K562 (cell line): ENCODE measurements around the gene ZNF778. TPM values are rescaled to one million over a fixed set of nuclear protein-coding genes. Genes with fewer than 3 reads are reported as not detected.

ENCODE experiments used
- ATF7 ChIP-seq: fragments of 450-650 bp; IDR thresholded peaks from 2 replicates; pipeline ENCODE4 v1.7.1; 2014; ENCODE audit warnings: mild to moderate bottlenecking, moderate library complexity
- C11orf30 ChIP-seq: fragments of 450-650 bp; IDR thresholded peaks from 2 replicates; pipeline ENCODE4 v1.6.1; 2016; ENCODE audit warnings: low read depth, mild to moderate bottlenecking
- CBFA2T3 ChIP-seq: fragments of 450-650 bp; IDR thresholded peaks from 2 replicates; pipeline ENCODE4 v1.6.1; 2017
- CBX1 ChIP-seq: sonication (generic); IDR thresholded peaks from 2 replicates; pipeline ENCODE4 v1.6.1; 2016; ENCODE audit warnings: antibody characterized with exemption, low read depth, mild to moderate bottlenecking
- JUN ChIP-seq, 2 experiments: sonication (generic) in 1 of 2; formaldehyde crosslinking in 1 of 2; IDR thresholded peaks; 2 replicates each; pipeline versions ENCODE4 v1.6.1 to v1.8.0; 2012 to 2022; ENCODE audit warnings: borderline replicate concordance in 2 of 2, mild to moderate bottlenecking in 2 of 2, improper control_type of control experiment in 1 of 2, low read depth in 1 of 2, low read length in 1 of 2, missing genetic modification reagents in 1 of 2
- KDM4B ChIP-seq, 2 experiments: fragments of 450-650 bp in 1 of 2; sonication (generic) in 1 of 2; IDR thresholded peaks; 2 replicates each; pipeline ENCODE4 v1.6.1; 2016 to 2017; ENCODE audit warnings: borderline replicate concordance in 2 of 2, antibody characterized with exemption in 1 of 2, low read depth in 1 of 2, mild to moderate bottlenecking in 1 of 2
- NFATC3 ChIP-seq: fragments of 450-650 bp; IDR thresholded peaks from 2 replicates; pipeline ENCODE4 v1.6.1; 2017; ENCODE audit warnings: mild to moderate bottlenecking
- PHB2 ChIP-seq: fragments of 450-650 bp; IDR thresholded peaks from 2 replicates; pipeline ENCODE4 v1.6.1; 2017; ENCODE audit warnings: low read depth
- RBM22 ChIP-seq: fragments of 200-400 bp; formaldehyde crosslinking; IDR thresholded peaks from 2 replicates; pipeline ENCODE4 v1.6.1; 2018; ENCODE audit warnings: low read length, low read depth; ENCODE audit not compliant: poor library complexity, severe bottlenecking
- STAG1 ChIP-seq: sonication (generic); formaldehyde crosslinking; IDR thresholded peaks from 2 replicates; pipeline ENCODE4 v1.5.0; 2020; ENCODE audit warnings: missing genetic modification reagents, borderline replicate concordance
- TCF7 ChIP-seq: sonication (generic); IDR thresholded peaks from 2 replicates; pipeline ENCODE4 v1.6.1; 2016; ENCODE audit warnings: antibody characterized with exemption, borderline replicate concordance
- XRCC3 ChIP-seq: fragments of 450-650 bp; IDR thresholded peaks from 2 replicates; pipeline ENCODE4 v1.6.1; 2017; ENCODE audit warnings: mild to moderate bottlenecking, moderate library complexity
- ZBTB7A ChIP-seq: IDR thresholded peaks from 2 replicates; pipeline ENCODE4 v1.6.1; 2011; ENCODE audit warnings: low read depth, mild to moderate bottlenecking, low read length, moderate library complexity, borderline replicate concordance; ENCODE audit not compliant: control insufficient read depth
- ZFX ChIP-seq: sonication (generic); formaldehyde crosslinking; IDR thresholded peaks from 2 replicates; pipeline ENCODE4 v1.8.0; 2022; ENCODE audit warnings: mild to moderate bottlenecking, missing genetic modification reagents, moderate library complexity
- ZNF133 ChIP-seq: fragments of 250-450 bp; sonication (Bioruptor Pico); IDR thresholded peaks from 2 replicates; pipeline ENCODE4 v1.4.0; 2020; ENCODE audit warnings: mild to moderate bottlenecking
- ZNF212 ChIP-seq: fragments of 450-650 bp; formaldehyde crosslinking; IDR thresholded peaks from 2 replicates; pipeline ENCODE4 v1.4.0; 2020; ENCODE audit warnings: mild to moderate bottlenecking
- ZSCAN32 ChIP-seq: fragments of 450-650 bp; formaldehyde crosslinking; IDR thresholded peaks from 2 replicates; pipeline ENCODE4 v1.4.0; 2020; ENCODE audit warnings: mild to moderate bottlenecking, moderate library complexity
- polyA plus RNA-seq, 8 experiments: library from polyadenylated mRNA; depleted of rRNA in 4 of 8; stranded (reverse) in 5 of 8; unstranded in 3 of 8; fragments of >200 nt; fragmentation: Nextera tagmentation in 2 of 8; fragmentation: Illumina TruSeq in 1 of 8; extraction: Ambion mirVana in 2 of 8; extraction: Trizol in 1 of 8; gene quantifications; 2 replicates each; pipeline versions ENCODE4 v1.2.1 to v1.2.3, GENCODE V29; 2011 to 2014; ENCODE audit warnings: inconsistent platforms in 1 of 8, missing spikeins in 1 of 8
- total RNA-seq, 7 experiments: library from RNA; depleted of rRNA in 6 of 7; stranded (reverse); fragments of >200 nt in 6 of 7; fragmentation: Illumina TruSeq in 2 of 7; extraction: Trizol in 2 of 7; gene quantifications; 2 replicates each; pipeline versions ENCODE4 v1.2.1 to v1.2.3, GENCODE V29; 2011 to 2021; ENCODE audit warnings: low replicate concordance in 1 of 7
- TF ChIP-seq, protein P1 (sequence below): fragments of 450-650 bp; formaldehyde crosslinking; IDR thresholded peaks from 2 replicates; pipeline ENCODE4 v1.4.0; 2022; ENCODE audit warnings: missing genetic modification characterization
- TF ChIP-seq, protein P2 (sequence below): sonication (generic); formaldehyde crosslinking; IDR thresholded peaks from 2 replicates; pipeline ENCODE4 v1.8.1; 2023; ENCODE audit warnings: mild to moderate bottlenecking, missing genetic modification reagents
- TF ChIP-seq, protein P3 (sequence below): sonication (generic); formaldehyde crosslinking; IDR thresholded peaks from 2 replicates; pipeline ENCODE4 v1.8.1; 2023; ENCODE audit warnings: missing genetic modification reagents, mild to moderate bottlenecking, borderline replicate concordance

Gene ZNF778
- total and polyA plus RNA-seq, 9 of the 15 experiments (the other 6 are each of a cell fraction or from before 2014, with no cell fraction given), result 0.70 to 60.6 (median 7.5) TPM

DNA sequence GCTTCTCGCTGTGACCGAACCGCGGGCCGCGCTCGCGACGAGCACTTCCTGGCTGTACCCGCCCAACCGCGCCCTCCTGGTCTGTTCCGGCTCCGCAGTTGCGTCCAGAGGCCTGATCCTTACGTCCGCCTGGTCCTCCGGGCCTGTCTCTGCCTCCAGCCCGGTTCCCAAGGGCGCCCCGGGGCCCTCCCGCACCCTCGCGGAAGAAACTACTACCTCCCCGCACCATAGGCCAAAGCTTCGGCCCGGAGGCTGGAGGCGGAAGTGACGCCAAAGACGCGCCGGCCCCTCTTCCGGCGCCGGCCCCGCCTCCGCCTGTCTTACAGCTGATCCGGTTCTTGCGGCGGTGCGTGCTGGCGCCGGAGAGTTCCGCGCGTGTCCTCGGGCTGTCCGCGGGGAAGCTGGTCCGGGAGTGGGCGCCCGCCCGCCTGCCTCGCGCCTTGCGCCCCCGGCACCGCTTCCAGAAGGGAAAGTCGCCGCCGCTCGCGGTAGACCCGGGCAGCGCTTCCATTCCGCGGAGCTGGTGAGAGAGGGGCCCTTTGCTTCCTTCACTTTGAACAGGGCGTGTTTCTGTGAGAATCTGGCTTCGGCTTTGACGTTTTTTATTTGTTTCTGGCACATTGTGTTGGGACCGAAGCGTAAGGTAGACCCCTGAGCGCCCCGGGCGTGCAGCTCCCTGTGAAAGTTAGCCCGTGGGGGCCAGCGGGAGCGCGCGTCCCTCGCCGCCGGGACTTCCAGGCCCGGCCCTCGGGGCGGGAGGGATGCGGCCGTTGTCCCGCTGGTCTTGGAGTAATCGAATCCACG lies at the start of gene ZNF778 (continued):
- TF ChIP-seq JUN (IDR thresholded peaks at IDR 0.05; ENCODE audit: borderline replicate concordance, low read depth, low read length), result no peak
- TF ChIP-seq JUN (CRISPR knock-in tag; IDR thresholded peaks at IDR 0.05; ENCODE audit: borderline replicate concordance), result no peak
- no peak for TF ChIP-seq NFATC3
- TF ChIP-seq ZNF133 (CRISPR knock-in tag), result no peak
- no peak for TF ChIP-seq ZNF212 (CRISPR knock-in tag)
- TF ChIP-seq TCF7, result no peak; the same call in 1 of the 2 replicates
- TF ChIP-seq, protein P1, sequence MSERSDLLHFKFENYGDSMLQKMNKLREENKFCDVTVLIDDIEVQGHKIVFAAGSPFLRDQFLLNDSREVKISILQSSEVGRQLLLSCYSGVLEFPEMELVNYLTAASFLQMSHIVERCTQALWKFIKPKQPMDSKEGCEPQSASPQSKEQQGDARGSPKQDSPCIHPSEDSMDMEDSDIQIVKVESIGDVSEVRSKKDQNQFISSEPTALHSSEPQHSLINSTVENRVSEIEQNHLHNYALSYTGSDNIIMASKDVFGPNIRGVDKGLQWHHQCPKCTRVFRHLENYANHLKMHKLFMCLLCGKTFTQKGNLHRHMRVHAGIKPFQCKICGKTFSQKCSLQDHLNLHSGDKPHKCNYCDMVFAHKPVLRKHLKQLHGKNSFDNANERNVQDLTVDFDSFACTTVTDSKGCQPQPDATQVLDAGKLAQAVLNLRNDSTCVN (CRISPR knock-in tag), result no peak
- TF ChIP-seq CBFA2T3, result no peak
- peak; percentile 41; the same call in 1 of the 2 replicates for TF ChIP-seq ZBTB7A
- TF ChIP-seq STAG1 (CRISPR knock-in tag), result no peak
- peak; percentile 52 for TF ChIP-seq ATF7
- peak; percentile 48 for TF ChIP-seq RBM22
- TF ChIP-seq PHB2, result no peak
- TF ChIP-seq, protein P2, sequence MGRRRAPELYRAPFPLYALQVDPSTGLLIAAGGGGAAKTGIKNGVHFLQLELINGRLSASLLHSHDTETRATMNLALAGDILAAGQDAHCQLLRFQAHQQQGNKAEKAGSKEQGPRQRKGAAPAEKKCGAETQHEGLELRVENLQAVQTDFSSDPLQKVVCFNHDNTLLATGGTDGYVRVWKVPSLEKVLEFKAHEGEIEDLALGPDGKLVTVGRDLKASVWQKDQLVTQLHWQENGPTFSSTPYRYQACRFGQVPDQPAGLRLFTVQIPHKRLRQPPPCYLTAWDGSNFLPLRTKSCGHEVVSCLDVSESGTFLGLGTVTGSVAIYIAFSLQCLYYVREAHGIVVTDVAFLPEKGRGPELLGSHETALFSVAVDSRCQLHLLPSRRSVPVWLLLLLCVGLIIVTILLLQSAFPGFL (CRISPR knock-in tag), result no peak
- no peak for TF ChIP-seq ZSCAN32
- TF ChIP-seq C11orf30, result peak; percentile 97
- TF ChIP-seq ZFX, result peak; percentile 99
- TF ChIP-seq CBX1, result peak; percentile 38; the same call in 1 of the 2 replicates
- TF ChIP-seq XRCC3, result no peak
- TF ChIP-seq, protein P3, sequence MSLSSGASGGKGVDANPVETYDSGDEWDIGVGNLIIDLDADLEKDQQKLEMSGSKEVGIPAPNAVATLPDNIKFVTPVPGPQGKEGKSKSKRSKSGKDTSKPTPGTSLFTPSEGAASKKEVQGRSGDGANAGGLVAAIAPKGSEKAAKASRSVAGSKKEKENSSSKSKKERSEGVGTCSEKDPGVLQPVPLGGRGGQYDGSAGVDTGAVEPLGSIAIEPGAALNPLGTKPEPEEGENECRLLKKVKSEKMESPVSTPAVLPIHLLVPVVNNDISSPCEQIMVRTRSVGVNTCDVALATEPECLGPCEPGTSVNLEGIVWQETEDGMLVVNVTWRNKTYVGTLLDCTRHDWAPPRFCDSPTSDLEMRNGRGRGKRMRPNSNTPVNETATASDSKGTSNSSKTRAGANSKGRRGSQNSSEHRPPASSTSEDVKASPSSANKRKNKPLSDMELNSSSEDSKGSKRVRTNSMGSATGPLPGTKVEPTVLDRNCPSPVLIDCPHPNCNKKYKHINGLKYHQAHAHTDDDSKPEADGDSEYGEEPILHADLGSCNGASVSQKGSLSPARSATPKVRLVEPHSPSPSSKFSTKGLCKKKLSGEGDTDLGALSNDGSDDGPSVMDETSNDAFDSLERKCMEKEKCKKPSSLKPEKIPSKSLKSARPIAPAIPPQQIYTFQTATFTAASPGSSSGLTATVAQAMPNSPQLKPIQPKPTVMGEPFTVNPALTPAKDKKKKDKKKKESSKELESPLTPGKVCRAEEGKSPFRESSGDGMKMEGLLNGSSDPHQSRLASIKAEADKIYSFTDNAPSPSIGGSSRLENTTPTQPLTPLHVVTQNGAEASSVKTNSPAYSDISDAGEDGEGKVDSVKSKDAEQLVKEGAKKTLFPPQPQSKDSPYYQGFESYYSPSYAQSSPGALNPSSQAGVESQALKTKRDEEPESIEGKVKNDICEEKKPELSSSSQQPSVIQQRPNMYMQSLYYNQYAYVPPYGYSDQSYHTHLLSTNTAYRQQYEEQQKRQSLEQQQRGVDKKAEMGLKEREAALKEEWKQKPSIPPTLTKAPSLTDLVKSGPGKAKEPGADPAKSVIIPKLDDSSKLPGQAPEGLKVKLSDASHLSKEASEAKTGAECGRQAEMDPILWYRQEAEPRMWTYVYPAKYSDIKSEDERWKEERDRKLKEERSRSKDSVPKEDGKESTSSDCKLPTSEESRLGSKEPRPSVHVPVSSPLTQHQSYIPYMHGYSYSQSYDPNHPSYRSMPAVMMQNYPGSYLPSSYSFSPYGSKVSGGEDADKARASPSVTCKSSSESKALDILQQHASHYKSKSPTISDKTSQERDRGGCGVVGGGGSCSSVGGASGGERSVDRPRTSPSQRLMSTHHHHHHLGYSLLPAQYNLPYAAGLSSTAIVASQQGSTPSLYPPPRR, result no peak
- peak in 1 of 2 experiments; percentile 84; a peak in 1 of 4 replicates for TF ChIP-seq KDM4B (IDR thresholded peaks at IDR 0.05; ENCODE audit: borderline replicate concordance in 2 of 2, low read depth in 1 of 2)
